Stimulated activated CD8-positive, alpha-beta memory T cell treated with anti-CD3 and anti-CD28 coated beads, Interleukin-4, amount 100 ng/mL, for 4 hours (primary cell): ENCODE measurements around the gene RASGRF2.
"Not testable (repeated sequence)": the region's sequence is repeated elsewhere in the genome, so short reads cannot be mapped to it uniquely, and the experiment has no call there.

Source experiments
- DNase-seq, 2 donors: peaks; one replicate each; pipeline ENCODE4 v3.0.0-alpha.2; 2020; ENCODE audit warnings: low read depth in 2 of 2, low spot score in 1 of 2

Gene RASGRF2

GRCh38 chr5:80985600-80986228 is 25.6 kb downstream of the RASGRF2 start:
- no peak for DNase-seq

- DNase-seq = no peak
Measured at GRCh38 chr5:80986382-80986781, 26.2 kb downstream of the RASGRF2 start.

GRCh38 chr5:80987078-80987766 is 27.1 kb downstream of the RASGRF2 start:
- no peak for DNase-seq

GRCh38 chr5:80988419-80988935 is 28.3 kb downstream of the RASGRF2 start:
- no peak for DNase-seq

- no peak for DNase-seq
Measured at GRCh38 chr5:80989883-80990282, 29.7 kb downstream of the RASGRF2 start.

GRCh38 chr5:80990527-80990926 is 30.4 kb downstream of the RASGRF2 start:
- no peak for DNase-seq

- DNase-seq = no peak
Measured at GRCh38 chr5:80990971-80991370, 30.8 kb downstream of the RASGRF2 start.

GRCh38 chr5:80995908-80996307 is 35.7 kb downstream of the RASGRF2 start:
- no peak for DNase-seq

GRCh38 chr5:80998590-80998979 is 38.4 kb downstream of the RASGRF2 start:
- DNase-seq = peak in 1 of 2 donors; percentile 7

- DNase-seq = no peak
Measured at GRCh38 chr5:81003811-81004386, 43.7 kb downstream of the RASGRF2 start.

GRCh38 chr5:81005708-81006107 is 45.5 kb downstream of the RASGRF2 start:
- no peak for DNase-seq

- no peak for DNase-seq
Measured at GRCh38 chr5:81006231-81006630, 46.1 kb downstream of the RASGRF2 start.

GRCh38 chr5:81006947-81007636 is 46.9 kb downstream of the RASGRF2 start:
- DNase-seq = peak in 1 of 2 donors; percentile 24

GRCh38 chr5:81007637-81008027 is 47.5 kb downstream of the RASGRF2 start:
- no peak for DNase-seq

- DNase-seq = no peak
Measured at GRCh38 chr5:81010336-81011169, 50.4 kb downstream of the RASGRF2 start.

GRCh38 chr5:81014348-81014747 is 54.2 kb downstream of the RASGRF2 start:
- no peak for DNase-seq

GRCh38 chr5:81016116-81016515 is 56.0 kb downstream of the RASGRF2 start:
- no peak for DNase-seq

GRCh38 chr5:81017320-81017719 is 57.2 kb downstream of the RASGRF2 start:
- DNase-seq = no peak

- DNase-seq = not testable (repeated sequence)
Measured at GRCh38 chr5:81018608-81019007, 58.4 kb downstream of the RASGRF2 start.

- DNase-seq = no peak
Measured at GRCh38 chr5:81019748-81020147, 59.6 kb downstream of the RASGRF2 start.
